ENCODE measurements around the gene AP1S2.

The AP1S2 gene

GRCh38 chrX:15808254-15808653 is 46.4 kb downstream of the AP1S2 start:
- no peak for DNase-seq (ENCODE audit: low spot score)

- DNase-seq (ENCODE audit: low spot score) = no peak
Observed at GRCh38 chrX:15804563-15804962, 50.0 kb downstream of the AP1S2 start.

- no peak for DNase-seq (ENCODE audit: low spot score)
Observed at GRCh38 chrX:15797707-15798106, 56.9 kb downstream of the AP1S2 start.

GRCh38 chrX:15790769-15791290 is 63.8 kb downstream of the AP1S2 start:
- peak; percentile 9 for DNase-seq (ENCODE audit: low spot score)

GRCh38 chrX:15789979-15790768 is 64.4 kb downstream of the AP1S2 start, which contains the start of gene ZRSR2:
ZRSR2 (plus strand) TSS chrX:15790484; CDS start chrX:15790496, 12 bp downstream.
- peak; percentile 92 for DNase-seq (ENCODE audit: low spot score)

- DNase-seq (ENCODE audit: low spot score) = no peak
Observed at GRCh38 chrX:15786915-15787314, 67.7 kb downstream of the AP1S2 start.

- no peak for DNase-seq (ENCODE audit: low spot score)
Observed at GRCh38 chrX:15785176-15785750, 69.3 kb downstream of the AP1S2 start.

GRCh38 chrX:15781961-15782699 is 72.5 kb downstream of the AP1S2 start:
- peak; percentile 20 for DNase-seq (ENCODE audit: low spot score)

Measured in CD4-positive, alpha-beta T cell treated with Interleukin-6 at 100 ng/mL for 8 hours (primary cell).